ENCODE measurements around the gene UPK3BL2. TPM values are rescaled to one million over a fixed set of nuclear protein-coding genes. Genes with fewer than 3 reads are reported as not detected.
"Not testable (repeated sequence)": the region's sequence is repeated elsewhere in the genome, so short reads cannot be mapped to it uniquely, and the experiment has no call there.

Gene UPK3BL2
- total RNA-seq, 1 experiment from 2014 or later, result 4.6 TPM

DNA sequence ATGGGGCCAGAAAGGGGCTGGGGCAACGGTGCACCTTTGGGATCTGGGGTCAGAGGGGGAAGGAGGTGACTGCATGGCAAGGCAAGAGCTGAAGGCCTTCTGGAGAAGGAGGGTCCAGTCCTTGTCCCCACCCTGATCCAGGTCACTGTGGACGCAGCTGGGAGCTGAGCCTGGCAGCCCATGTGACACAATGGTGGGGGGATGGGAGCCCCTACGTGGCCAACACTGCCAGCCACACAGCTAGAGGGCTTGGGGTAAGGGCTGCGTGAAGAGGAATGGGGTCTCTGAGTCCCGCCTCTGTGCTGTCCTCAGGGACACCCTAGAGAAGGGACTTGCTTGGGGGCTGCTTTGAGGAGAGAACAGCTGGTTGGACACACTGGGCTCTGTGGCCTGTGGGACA lies 38.2 kb upstream of the UPK3BL2 start:
- H3K9me3 Mint-ChIP-seq; H2BK20ac ChIP-seq (ENCODE audit: low read depth, low read length, poor library complexity, severe bottlenecking); H3K4ac ChIP-seq (ENCODE audit: low read depth, low read length); H2BK12ac ChIP-seq (ENCODE audit: insufficient read length, low read depth, low read length); H3K4me2 ChIP-seq (ENCODE audit: insufficient read depth, insufficient read length, low read length); H3K4me1 Mint-ChIP-seq; H3K79me2 ChIP-seq (ENCODE audit: insufficient read depth, low read length); H3K36me3 Mint-ChIP-seq (ENCODE audit: insufficient read depth in 1 of 3, low read depth in 3 of 3); H2AK5ac ChIP-seq (ENCODE audit: insufficient read length, low read length); H3K18ac ChIP-seq (ENCODE audit: insufficient read length, low read depth, low read length); H3K27me3 Mint-ChIP-seq (ENCODE audit: low read depth); H3K9ac ChIP-seq (ENCODE audit: extremely low read depth, insufficient read length, low read length); H2AFZ ChIP-seq (ENCODE audit: low read length); H2BK15ac ChIP-seq (ENCODE audit: low read depth, low read length); H3K4me1 ChIP-seq (ENCODE audit: insufficient read depth, low read length); DNase-seq; H4K5ac ChIP-seq (ENCODE audit: insufficient read length, low read depth, low read length); H3K27ac Mint-ChIP-seq; H3K4me3 Mint-ChIP-seq; H2BK120ac ChIP-seq (ENCODE audit: low read depth, low read length, poor library complexity, severe bottlenecking); H2BK5ac ChIP-seq (ENCODE audit: insufficient read length, low read length); H3K14ac ChIP-seq (ENCODE audit: insufficient read depth, low read length); H3K23ac ChIP-seq (ENCODE audit: insufficient read length, low read depth, low read length); H4K8ac ChIP-seq (replicated peaks; ENCODE audit: insufficient read length, low read depth, low read length); H3K56ac ChIP-seq (ENCODE audit: insufficient read length, low read depth, low read length); H3T11ph ChIP-seq (ENCODE audit: low read length); H4K20me1 ChIP-seq (ENCODE audit: control insufficient read depth, insufficient read depth, insufficient read length); H3K27ac ChIP-seq (ENCODE audit: insufficient read length, low read depth, low read length); H3K9me3 ChIP-seq (ENCODE audit: control insufficient read depth, low read depth, low read length); H3K27me3 ChIP-seq (ENCODE audit: insufficient read depth, low read length); H3K79me1 ChIP-seq (ENCODE audit: insufficient read depth, low read depth, low read length, poor library complexity, severe bottlenecking); H4K91ac ChIP-seq (ENCODE audit: insufficient read length, low read depth, low read length); H3K23me2 ChIP-seq (ENCODE audit: insufficient read length, low read depth, low read length, poor library complexity, severe bottlenecking): not testable (repeated sequence)
- WGBS (ENCODE audit: extremely low coverage, insufficient read length, low lambda C conversion rate), result no CpG with 5 or more reads among the region's 5 CpGs

DNA sequence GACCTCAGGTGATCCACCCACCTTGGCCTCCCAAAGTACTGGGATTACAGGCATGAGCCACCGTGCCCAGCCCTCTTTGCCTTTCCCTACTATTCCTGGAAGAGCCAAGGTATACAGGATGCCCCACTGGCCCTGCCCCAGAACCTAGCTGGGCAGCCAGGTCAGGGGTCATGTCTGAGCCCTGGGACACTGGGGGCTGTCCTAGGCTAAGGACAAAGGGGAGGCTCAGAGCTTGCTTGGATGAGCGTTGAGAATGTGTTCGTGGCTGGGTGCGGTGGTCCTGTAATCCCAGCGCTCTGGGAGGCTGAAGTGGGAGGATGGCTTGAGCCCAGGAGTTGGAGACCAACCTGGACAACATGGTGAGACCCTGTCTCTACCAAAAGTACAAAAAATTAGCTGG lies 35.0 kb upstream of the UPK3BL2 start:
- H2AFZ ChIP-seq (ENCODE audit: low read length); H3K27ac ChIP-seq (ENCODE audit: insufficient read length, low read depth, low read length); H2BK5ac ChIP-seq (ENCODE audit: insufficient read length, low read length); H2BK15ac ChIP-seq (ENCODE audit: low read depth, low read length); H3K18ac ChIP-seq (ENCODE audit: insufficient read length, low read depth, low read length); H3K27me3 ChIP-seq (ENCODE audit: insufficient read depth, low read length); H3K23me2 ChIP-seq (ENCODE audit: insufficient read length, low read depth, low read length, poor library complexity, severe bottlenecking); H4K5ac ChIP-seq (ENCODE audit: insufficient read length, low read depth, low read length); H3T11ph ChIP-seq (ENCODE audit: low read length); H3K23ac ChIP-seq (ENCODE audit: insufficient read length, low read depth, low read length); H2BK20ac ChIP-seq (ENCODE audit: low read depth, low read length, poor library complexity, severe bottlenecking); H3K79me2 ChIP-seq (ENCODE audit: insufficient read depth, low read length); H3K36me3 Mint-ChIP-seq (ENCODE audit: insufficient read depth in 1 of 3, low read depth in 3 of 3); H3K9ac ChIP-seq (ENCODE audit: extremely low read depth, insufficient read length, low read length); H4K8ac ChIP-seq (replicated peaks; ENCODE audit: insufficient read length, low read depth, low read length); H4K91ac ChIP-seq (ENCODE audit: insufficient read length, low read depth, low read length); H2AK5ac ChIP-seq (ENCODE audit: insufficient read length, low read length); H2BK12ac ChIP-seq (ENCODE audit: insufficient read length, low read depth, low read length); H3K56ac ChIP-seq (ENCODE audit: insufficient read length, low read depth, low read length); H4K20me1 ChIP-seq (ENCODE audit: control insufficient read depth, insufficient read depth, insufficient read length); DNase-seq; H3K4ac ChIP-seq (ENCODE audit: low read depth, low read length); H3K14ac ChIP-seq (ENCODE audit: insufficient read depth, low read length); H3K27me3 Mint-ChIP-seq (ENCODE audit: low read depth); H3K4me1 Mint-ChIP-seq; H3K9me3 ChIP-seq (ENCODE audit: control insufficient read depth, low read depth, low read length); H3K4me2 ChIP-seq (ENCODE audit: insufficient read depth, insufficient read length, low read length); H3K4me3 Mint-ChIP-seq; H3K4me1 ChIP-seq (ENCODE audit: insufficient read depth, low read length); H2BK120ac ChIP-seq (ENCODE audit: low read depth, low read length, poor library complexity, severe bottlenecking); H3K79me1 ChIP-seq (ENCODE audit: insufficient read depth, low read depth, low read length, poor library complexity, severe bottlenecking); H3K27ac Mint-ChIP-seq; H3K9me3 Mint-ChIP-seq: not testable (repeated sequence)
- WGBS (ENCODE audit: extremely low coverage, insufficient read length, low lambda C conversion rate), result no CpG with 5 or more reads among the region's 5 CpGs

Data from H9 (cell line).